Pons (tissue), 1 donor: Measurements from ENCODE around the gene CD2.
"Not testable (repeated sequence)": the region's sequence is repeated elsewhere in the genome, so short reads cannot be mapped to it uniquely, and the experiment has no call there.

ENCODE experiments used
- DNase-seq: peaks from one replicate; pipeline ENCODE4 v3.0.0-alpha.2; 2016; ENCODE audit warnings: low spot score

CD2 gene

DNA sequence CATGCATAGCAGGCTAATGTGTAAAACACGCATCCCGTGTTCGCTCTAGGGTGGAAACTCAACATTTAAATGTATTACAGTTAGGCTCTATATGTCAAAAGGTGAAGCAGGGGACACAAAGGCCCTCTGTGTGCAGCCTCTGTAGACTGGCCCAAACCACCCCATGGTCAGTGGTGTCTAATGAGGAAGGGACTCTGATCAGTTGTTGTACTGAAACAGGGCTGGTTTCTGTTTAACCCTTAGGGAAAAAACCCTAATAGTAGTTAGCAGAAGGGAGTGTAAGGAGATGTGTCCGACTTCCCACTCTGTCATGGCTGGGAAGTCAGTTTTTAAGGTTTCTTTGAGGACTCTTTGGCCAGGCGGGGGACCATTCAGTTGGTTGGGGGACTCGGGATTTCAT, 21.5 kb upstream of the CD2 start:
- no peak for DNase-seq

DNA sequence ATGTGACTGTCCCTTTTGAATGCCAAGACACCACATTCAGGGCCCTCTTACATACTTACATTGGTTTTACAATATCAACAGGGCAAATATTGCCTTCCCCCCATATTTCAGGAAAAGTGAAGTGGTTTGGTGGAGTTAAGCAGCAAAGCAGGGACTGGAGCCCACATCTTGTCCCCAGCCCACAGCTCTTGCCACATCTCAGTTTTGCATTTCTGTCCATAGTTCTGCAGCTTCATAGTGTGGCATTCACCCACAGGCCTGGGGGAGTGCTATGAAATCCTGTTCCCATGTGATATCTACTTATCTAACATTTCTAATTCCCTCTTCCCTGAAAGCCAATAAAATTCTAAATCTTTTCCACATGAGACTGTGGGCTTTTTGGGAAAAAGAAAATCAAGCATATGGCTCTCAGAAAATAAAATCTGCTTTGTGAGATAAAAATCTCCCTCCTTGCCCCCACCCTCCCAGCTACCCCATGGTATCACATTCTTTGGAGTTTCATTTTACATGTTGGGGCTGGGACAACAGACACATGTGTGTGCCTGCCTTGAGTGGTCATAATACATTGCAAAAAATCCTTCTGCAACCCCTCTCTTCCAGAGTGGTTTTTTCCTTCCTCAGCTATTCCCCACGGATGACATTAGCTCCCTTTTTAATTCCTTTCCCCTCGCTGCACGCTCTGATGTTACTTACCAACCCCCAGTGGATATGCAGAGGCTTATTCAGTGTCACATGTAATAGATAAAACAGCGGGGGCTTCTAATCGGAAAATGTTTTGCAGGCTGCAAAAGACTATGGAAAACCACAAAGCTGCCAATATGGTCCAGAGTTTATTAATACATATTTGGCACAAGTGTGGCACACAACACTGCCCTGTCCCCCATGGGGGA, 20.5 kb upstream of the CD2 start:
- DNase-seq: no peak

DNA sequence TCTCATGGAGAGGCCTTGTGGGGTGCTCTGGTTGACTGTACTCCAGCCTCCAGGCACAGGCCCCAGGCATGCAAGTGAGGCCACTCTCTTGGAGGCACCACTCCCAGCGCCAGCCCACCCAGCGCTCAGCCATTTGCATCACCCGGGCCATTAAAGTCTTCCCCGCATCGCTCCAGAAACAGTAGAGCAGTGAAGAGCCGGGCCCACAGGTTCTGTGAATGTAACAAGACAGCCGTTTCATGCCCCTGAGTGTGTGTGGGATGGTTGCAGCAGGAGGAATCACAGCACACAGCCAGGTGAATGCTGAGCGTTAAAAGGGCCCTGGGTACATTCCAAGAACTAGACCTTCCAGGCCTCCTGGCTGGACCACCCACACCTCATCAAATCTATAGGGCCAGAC, 19.0 kb upstream of the CD2 start:
- no peak for DNase-seq

DNA sequence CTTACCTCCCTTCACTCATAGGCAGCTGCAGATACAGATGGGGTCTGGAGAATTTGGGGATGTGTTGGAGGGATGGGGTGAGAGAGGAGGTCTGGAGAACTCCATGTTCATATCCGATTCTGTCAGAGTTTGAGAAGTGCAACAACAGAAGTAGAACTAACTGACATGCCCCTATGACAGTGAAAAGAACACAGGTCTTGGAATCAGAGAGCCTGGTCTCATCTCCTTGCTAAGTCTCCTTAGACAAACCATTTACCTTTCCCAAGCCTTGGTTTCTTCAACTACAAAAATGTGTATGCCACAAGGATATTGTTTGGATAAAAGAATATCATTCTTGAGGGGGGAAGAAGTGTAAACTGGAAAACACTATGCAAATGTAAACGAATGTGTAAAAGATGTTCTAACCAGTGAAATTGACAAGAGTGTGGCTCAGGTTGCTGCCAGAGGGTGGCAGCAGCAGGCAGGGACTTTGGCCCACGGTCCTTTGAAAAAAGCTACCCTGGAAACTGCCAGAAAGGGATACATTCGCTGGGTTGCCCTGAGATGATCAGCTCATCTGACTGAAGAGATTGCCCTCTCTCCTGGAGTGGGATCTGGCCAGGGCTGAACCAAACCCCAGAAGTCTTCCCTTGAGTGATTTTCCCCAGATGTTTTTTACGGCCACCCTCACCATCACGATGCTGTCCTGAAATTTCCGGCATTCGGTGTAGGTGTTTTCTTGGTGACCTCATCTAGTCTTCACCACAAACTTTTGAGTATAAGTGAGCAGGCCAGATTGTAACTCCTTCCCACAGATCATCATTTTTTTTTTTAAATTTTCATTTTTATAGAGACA, 17.0 kb upstream of the CD2 start:
- DNase-seq: peak; percentile 57

DNA sequence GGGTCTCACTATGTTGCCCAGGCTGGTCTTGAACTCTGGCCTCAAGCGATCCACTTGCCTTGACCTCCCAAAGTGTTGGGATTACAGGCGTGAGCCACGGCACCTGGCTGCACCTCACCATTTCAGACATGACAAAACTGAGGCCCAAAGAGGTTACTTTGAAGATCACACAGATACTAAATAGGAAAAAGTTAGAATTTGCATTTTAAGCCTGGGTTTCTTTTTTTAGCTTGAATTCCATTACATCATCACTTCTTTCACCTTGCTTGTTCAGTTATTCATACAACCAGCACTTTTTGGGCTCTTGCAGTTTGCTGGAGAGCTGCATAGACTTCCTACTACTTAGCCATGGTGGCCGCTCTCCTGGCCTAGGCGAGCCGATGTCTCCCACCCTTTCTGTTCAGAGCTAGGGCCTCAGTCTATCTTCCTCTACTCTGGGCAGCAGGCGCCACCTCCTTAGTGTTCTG, 16.3 kb upstream of the CD2 start:
- DNase-seq: no peak

DNA sequence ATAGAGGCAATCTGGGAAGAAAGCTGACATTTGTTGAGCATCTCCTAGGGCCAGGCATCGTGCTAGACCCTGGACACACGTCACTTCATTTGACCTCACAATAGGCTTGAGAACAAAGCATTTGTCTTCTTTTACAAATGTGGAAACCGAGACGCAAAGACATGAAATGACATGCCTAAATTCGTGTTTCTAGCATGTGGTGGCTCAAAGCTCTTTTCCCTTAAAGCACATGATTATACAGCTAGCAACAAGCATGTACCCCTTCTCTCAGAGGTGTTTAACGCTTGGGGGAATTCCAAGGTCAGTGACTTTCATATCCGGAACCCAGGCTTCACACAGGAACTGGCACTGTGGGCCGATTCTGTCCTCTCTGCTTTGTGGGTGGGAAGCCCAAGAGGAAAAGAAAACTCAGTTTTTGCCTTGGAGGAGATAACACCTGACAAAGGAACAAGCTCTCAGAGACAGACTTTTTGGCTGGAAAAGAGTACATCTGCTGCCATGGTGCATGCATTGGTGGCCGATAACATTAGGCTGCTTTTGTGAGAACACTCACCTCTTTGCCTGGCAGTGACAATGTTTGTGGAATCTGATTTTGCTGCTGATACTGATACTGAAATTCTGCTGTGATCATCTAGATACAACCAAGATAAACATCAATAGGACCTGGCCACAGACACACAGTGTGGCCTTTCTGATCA, 15.4 kb upstream of the CD2 start:
- DNase-seq: no peak

DNA sequence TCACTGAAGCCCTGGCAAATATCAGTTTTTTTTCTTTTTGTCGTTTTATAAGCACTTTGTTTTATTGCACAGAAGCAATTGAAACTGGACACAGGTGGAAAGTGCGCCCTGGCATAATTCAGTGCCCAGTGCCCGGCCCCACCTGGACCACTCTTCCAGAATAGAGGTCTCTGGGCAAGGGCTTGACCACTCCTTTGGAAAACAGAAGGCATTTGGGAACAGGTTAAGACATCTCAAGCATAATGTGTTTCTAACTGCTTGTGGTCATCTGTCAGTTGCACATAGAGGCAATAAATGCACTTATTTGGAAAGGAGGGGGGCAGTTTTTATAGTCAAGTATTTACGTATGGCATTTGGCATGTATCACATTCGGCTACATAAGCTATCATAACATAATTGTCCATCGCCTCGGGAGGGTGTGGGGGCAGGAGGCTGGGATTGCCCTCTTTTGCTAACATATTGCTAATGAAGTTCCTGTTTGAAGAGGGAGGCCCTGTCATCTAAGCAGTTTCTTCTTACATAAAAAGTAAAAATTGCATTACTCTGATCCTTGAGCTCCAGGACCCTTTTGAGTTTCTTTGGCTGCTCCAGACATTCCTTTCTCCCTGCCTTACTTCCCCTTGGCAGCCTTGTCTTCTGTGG, 14.7 kb upstream of the CD2 start:
- DNase-seq: no peak

DNA sequence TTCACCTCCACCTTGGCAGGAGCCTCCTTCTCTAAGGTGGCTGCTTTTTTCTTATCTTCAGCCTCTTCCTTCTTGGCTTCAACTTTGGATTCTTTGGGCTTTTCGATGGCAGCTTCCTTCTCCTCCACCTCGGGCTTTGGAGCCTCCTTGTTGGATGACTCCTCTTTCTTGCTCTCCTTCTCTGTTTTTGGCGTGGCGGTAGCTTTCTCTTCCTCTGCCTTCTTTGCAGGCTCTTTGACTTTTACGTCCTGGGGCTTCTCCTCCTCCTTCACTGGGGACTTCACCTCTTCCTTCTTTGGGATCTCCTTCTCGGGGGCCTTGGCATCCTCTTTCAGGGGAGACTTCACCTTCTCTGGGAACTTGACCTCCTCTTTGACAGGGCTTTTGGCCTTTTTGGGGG, 13.9 kb upstream of the CD2 start:
- no peak for DNase-seq

DNA sequence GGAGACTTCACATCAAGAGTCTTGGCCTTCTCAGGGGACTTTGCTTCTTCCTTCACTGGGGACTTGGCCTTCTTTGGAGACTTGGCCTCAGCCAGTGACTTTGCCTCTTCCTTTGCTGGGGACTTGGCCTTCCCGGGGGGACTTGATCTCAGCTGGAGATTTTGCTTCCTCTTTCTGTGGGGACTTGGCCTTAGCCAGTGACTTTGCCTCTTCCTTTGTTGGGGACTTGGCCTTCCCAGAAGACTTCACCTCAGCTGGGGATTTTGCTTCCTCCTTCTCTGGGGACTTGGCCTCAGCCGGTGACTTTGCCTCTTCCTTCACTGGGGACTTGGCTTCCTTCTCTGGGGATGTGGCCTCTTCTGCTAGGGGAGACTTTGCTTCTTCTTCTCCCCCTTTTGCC, 13.5 kb upstream of the CD2 start:
- no peak for DNase-seq

DNA sequence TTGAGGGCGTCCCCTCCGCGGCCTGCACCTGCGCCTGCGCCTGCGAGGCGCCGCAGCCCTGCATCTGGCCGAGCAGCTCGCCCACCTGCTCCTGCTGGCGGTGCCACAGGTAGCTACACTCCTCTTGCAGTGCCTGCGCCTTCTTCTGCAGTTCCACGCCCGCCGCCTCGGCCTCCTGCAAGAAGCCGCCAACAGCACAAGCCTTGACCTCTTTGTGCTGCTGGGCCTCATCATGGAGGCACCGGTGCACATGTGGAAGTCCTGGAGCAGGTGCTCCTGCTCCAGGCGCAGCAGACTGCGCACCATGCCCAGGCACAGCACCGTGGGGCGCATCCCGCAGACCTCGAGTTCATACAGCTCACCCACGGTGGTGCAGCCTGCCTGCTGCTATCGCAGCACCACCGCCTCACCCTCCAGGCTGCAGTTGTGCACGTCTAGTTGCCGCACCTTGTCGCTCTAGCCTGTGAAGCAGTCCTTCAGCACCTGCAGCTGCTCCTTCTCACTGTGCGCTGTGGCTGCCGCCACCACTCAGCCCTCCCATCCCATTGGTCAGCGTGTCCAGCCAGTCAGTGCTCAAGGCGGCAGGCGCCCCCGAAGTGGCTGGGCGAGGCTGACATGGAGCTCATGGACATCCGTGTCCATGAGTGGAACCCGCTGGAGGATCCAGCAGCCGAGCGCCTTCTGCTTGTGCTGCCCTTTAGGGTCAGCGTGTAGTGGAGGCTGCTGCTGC, 12.2 kb upstream of the CD2 start:
- no peak for DNase-seq

DNA sequence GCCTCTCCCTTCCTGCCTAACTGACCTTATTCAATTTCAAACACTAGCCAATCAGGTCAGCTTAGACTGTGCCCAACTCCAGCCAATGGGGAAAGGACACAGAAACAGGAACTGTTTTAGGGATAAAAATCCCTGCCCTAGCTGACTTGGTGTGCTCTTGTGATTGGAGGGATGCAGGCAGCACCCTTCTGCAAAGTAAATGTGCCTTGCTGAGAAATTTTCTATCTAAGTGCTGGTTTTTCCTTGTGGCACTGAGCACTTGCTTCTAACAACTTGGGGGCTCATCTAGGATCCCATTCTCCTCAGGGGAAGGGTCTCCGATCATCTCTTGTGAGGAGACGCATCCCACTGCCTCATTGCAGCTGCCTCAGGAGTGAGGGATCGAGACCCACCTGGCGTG, 10.7 kb upstream of the CD2 start:
- DNase-seq: no peak

DNA sequence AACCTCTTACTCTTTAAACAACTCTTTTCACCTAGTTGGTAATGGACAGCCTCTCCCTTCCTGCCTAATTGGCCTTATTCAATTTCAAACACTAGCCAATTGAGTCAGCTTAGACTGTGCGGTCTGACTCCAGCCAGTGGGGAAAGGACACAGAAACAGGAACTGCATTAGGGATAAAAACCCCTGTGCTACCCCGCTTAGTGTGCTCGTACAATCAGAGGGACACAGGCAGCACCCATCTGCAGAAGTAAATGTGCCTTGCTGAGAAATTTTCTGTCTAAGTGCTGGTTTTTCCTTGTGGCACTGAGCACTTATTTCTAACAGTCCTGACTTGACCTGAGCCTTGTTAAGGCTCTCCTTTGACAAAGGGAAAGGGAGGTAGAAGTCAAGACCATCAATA, 6.0 kb upstream of the CD2 start:
- no peak for DNase-seq

DNA sequence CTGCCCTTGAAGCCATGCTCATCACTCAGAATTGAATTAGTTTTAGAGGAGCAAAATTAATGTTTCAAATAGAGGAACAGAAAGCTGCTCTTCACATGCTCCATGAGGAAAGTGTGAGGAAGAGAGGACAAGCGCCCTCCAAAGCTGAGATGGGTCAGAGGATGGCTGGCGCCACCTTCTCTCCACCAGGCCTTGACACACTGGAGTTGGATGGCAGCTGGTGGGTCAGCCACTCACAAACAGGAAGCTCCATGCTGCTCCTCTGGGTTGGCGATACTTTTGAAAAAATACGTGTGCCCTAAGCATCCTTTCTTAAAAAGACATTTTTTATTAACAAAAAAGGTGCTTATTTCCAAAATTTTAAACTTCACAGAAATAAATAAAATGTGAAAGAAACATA, 3.1 kb upstream of the CD2 start:
- DNase-seq: no peak

DNA sequence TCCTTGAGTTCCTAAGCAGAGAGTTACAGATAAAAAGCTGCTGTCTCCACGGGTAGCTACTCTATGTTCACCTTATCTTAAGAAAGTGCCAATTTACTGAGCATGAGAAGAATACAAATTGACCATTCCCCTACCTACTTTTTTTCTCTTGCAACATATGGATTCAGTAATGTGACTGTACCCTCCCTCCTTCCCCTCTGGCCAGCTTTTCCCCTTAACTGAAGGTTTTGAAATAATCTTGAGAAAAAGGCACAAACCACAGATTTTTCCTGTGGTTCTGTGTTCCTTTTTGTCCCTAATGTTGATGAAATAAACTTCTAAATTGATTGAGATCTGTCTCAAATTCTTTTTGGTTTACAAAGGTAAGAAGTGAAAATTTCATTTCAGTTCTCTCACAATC, 2.6 kb upstream of the CD2 start:
- no peak for DNase-seq

DNA sequence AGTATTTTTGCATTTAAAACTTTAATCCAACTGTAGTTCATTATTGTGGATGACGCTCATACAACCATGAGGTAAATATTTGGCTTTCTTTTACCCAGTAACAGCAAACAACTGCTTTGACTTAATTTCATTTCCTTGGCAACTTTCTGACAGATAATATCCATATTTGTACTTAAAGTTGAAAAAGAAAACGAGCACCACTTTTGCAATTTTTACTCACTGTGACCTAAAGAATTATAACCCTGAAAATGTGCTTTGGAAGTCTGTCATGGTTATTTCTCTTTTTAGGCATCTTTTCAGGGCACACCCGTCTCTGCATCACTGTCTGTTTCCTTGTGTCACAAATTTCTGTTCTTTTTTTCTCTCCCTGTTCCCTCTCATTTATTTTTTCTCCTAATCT, 918 bp upstream of the CD2 start:
- DNase-seq: no peak

DNA sequence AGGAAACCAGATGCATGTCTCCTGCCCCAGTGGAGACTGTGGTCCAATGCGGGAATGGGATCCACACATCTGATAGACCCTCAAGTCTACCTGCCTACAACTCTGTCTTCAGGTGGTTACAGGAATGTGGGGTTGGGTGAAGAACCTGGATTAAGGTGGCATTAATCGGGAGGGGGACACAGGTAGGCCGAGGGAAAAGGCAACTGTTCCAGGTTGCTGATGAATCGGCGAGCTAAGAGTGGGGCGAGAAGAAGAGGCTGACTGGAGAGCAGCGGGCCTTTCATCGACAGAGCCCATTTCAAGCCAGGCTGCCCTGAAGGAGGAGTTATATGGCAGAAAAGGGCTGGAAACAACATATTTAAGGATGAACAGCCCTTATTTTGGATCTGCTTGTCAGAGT, 836 bp downstream of the CD2 start:
- no peak for DNase-seq

DNA sequence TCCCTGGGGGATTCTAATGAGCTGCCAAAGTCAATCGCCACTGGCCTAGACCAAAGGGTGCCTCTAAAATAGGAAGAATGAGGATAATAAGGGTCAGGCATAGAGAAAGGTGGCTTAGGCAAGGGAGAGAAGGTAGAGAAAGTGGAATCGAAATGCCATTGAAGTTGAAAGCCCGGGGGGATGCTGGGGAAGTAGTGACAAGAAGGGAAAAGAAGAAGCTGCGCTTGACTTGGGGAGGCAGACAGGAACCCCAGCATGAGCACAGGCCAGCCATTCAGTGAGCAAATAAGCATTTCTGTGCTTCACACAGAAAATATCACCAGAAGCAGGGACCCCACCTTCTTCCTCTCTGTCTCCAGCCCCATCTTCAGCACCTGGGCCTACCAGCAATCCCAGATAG, 1.5 kb downstream of the CD2 start:
- no peak for DNase-seq

DNA sequence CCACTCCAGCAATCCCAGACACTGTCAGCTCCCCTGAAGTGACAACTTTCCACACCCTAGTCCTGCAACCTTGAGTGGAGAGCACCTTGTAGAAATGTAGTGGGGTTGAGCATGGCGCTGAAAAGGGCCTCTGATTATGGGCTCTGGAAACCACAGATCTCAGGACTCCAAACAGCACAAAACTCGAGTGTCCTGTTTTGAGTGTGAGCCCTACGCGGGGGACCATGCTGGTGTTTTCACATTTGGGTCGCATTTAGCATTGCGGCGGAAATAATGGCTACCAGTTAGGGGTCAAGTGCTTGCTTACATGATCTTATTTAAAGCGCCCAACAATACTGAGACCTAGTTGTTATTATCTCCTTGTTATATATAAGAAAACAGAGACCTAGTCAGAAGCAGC, 1.9 kb downstream of the CD2 start:
- DNase-seq: not testable (repeated sequence)

DNA sequence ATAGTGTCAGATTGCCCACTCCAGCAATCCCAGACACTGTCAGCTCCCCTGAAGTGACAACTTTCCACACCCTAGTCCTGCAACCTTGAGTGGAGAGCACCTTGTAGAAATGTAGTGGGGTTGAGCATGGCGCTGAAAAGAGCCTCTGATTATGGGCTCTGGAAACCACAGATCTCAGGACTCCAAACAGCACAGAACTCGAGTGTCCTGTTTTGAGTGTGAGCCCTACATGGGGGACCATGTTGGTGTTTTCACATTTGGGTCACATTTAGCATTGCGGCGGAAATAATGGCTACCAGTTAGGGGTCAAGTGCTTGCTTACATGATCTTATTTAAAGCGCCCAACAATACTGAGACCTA, 4.2 kb downstream of the CD2 start:
- DNase-seq: not testable (repeated sequence)

DNA sequence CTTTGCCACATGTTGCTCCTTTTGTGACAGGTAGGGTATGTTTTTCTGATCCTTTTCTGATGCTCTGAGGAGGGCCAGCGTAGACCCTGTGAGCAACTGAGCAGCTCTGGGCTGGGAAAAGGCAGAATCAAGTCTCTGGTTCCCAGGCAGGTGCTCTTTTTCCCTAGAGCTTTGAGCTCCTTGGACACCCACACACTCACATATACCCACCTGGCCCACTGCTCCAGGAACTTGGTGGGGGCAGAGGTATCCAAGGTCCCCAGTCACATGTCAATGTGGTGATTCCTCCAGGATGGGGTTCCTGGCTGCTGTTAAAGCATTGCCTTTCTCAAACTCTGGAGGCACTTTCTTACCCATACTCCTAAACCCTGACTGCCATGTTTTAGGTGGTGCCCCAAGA, 5.4 kb downstream of the CD2 start:
- no peak for DNase-seq

DNA sequence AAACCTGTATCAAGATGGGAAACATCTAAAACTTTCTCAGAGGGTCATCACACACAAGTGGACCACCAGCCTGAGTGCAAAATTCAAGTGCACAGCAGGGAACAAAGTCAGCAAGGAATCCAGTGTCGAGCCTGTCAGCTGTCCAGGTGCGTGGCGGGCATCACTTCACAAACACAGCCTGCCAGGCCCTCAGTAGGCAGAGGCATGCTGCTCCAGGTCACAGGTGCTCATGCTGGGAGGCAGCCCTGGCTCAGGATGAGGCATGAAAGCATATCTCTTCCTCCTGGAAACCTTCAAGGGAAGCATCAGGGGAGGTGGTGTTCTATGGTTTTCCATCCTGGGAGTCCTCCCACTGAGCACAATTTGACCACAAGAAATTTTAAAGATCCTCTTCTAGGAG, 6.3 kb downstream of the CD2 start:
- no peak for DNase-seq
